OCI-LY1 (cell line): ENCODE results near the gene DPPA2.

Experiments used
- EZH2 ChIP-seq: fragments of 200-600 bp; sonication (generic), shearing (Covaris generic); IDR thresholded peaks from 2 replicates; pipeline ENCODE4 v1.8.0; 2017; ENCODE audit warnings: borderline replicate concordance, mixed run types, mild to moderate bottlenecking, antibody characterized with exemption, low read length, moderate library complexity, mixed read lengths
- TF ChIP-seq, protein P1 (sequence below): fragments of 200-600 bp; sonication (generic), shearing (Covaris generic); IDR thresholded peaks from 2 replicates; pipeline ENCODE4 v1.5.1; 2017; ENCODE audit warnings: mild to moderate bottlenecking, antibody characterized with exemption, low read length, moderate library complexity, mixed read lengths

DNA sequence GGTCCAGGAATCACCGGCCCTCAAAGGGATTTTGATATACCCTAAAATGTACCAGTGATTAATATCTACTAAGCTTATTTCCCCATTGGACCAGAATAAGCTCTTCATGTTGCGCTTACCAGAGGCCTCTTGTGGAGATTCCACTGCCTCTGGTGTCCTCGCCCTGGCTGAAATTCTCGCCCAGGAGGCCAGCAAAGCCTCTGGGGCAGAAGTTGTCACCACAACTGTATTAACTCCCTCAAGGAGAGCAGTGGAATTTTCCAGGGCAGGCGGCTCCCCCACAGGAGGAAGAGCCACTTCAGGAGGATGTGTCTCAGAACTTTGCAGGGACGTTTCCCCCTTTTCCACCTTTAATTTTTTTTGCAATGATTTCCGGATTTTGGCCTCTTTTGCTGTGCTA is 14.1 kb upstream of the DPPA2 start:
- TF ChIP-seq, protein P1, sequence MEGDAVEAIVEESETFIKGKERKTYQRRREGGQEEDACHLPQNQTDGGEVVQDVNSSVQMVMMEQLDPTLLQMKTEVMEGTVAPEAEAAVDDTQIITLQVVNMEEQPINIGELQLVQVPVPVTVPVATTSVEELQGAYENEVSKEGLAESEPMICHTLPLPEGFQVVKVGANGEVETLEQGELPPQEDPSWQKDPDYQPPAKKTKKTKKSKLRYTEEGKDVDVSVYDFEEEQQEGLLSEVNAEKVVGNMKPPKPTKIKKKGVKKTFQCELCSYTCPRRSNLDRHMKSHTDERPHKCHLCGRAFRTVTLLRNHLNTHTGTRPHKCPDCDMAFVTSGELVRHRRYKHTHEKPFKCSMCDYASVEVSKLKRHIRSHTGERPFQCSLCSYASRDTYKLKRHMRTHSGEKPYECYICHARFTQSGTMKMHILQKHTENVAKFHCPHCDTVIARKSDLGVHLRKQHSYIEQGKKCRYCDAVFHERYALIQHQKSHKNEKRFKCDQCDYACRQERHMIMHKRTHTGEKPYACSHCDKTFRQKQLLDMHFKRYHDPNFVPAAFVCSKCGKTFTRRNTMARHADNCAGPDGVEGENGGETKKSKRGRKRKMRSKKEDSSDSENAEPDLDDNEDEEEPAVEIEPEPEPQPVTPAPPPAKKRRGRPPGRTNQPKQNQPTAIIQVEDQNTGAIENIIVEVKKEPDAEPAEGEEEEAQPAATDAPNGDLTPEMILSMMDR: no peak
- no peak for TF ChIP-seq EZH2
